KOPT-K1 (cell line): ENCODE measurements around the gene NTN1.

Experiments used
- H3K27ac ChIP-seq: fragments of 200-600 bp; sonication (generic); 2 replicates; pipeline ENCODE4 v1.5.1; 2016; ENCODE audit warnings: antibody characterized with exemption, mild to moderate bottlenecking, low read depth, low read length; ENCODE audit not compliant: poor library complexity, severe bottlenecking
- H3K36me3 ChIP-seq: fragments of 200-600 bp; sonication (generic); 2 replicates; pipeline ENCODE4 v1.5.1; 2017; ENCODE audit warnings: antibody characterized with exemption, mild to moderate bottlenecking, low read length, moderate library complexity; ENCODE audit not compliant: insufficient read depth
- H3K9me3 ChIP-seq: fragments of 200-600 bp; sonication (generic); 2 replicates; pipeline ENCODE4 v1.5.1; 2017; ENCODE audit warnings: antibody characterized with exemption, low read length, mild to moderate bottlenecking; ENCODE audit not compliant: insufficient read depth, poor library complexity, severe bottlenecking

The NTN1 gene

GRCh38 chr17:9230346-9230745 lies 209.0 kb downstream of the NTN1 start:
- Histone ChIP-seq H3K9me3 (no peaks in the 10 kb centered on the region), H3K27ac (no peak overlapping the region), H3K36me3 (no peaks in the 10 kb centered on the region)

- no peaks in the 10 kb centered on the region for H3K36me3 ChIP-seq
- no peaks in the 10 kb centered on the region for H3K9me3 ChIP-seq
- no peak overlapping the region for H3K27ac ChIP-seq
These were observed 209.6 kb downstream of the NTN1 start for GRCh38 chr17:9230861-9231260.

GRCh38 chr17:9231449-9232154 lies 210.3 kb downstream of the NTN1 start:
- Histone ChIP-seq H3K36me3 (no peaks in the 10 kb centered on the region), H3K9me3 (no peaks in the 10 kb centered on the region), H3K27ac (no peak overlapping the region)

DNA sequence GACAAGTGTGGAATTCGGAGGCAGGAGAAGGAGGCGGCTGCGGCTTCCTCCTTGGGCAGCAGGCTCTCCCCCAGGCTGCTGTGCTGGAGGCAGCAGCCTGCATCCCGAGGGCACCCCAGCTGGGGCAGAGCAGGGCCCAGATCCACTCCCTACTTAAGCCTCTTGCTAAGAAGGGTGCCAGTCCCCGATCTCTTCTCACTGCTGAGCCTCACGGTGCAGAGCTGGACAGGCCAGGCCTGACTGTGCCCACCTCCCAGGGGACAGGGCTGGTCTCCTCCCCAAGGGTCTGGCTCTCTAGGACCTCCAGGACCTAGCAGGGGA lies 210.8 kb downstream of the NTN1 start:
- H3K36me3 ChIP-seq: no peaks in the 10 kb centered on the region
- no peak overlapping the region for H3K27ac ChIP-seq
- no peaks in the 10 kb centered on the region for H3K9me3 ChIP-seq

GRCh38 chr17:9232591-9233270 lies 211.4 kb downstream of the NTN1 start:
- Histone ChIP-seq H3K27ac (no peak overlapping the region), H3K36me3 (no peaks in the 10 kb centered on the region), H3K9me3 (no peaks in the 10 kb centered on the region)

- H3K27ac ChIP-seq: no peak overlapping the region
- H3K36me3 ChIP-seq: no peaks in the 10 kb centered on the region
- no peaks in the 10 kb centered on the region for H3K9me3 ChIP-seq
These were observed 211.9 kb downstream of the NTN1 start for GRCh38 chr17:9233271-9233599.

GRCh38 chr17:9233761-9234160 lies 212.5 kb downstream of the NTN1 start:
- H3K36me3 ChIP-seq: no peaks in the 10 kb centered on the region
- no peaks in the 10 kb centered on the region for H3K9me3 ChIP-seq
- H3K27ac ChIP-seq: no peak overlapping the region

- H3K9me3 ChIP-seq: no peaks in the 10 kb centered on the region
- H3K36me3 ChIP-seq: no peaks in the 10 kb centered on the region
- H3K27ac ChIP-seq: no peak overlapping the region
These were observed 213.2 kb downstream of the NTN1 start for GRCh38 chr17:9234389-9234945.

DNA sequence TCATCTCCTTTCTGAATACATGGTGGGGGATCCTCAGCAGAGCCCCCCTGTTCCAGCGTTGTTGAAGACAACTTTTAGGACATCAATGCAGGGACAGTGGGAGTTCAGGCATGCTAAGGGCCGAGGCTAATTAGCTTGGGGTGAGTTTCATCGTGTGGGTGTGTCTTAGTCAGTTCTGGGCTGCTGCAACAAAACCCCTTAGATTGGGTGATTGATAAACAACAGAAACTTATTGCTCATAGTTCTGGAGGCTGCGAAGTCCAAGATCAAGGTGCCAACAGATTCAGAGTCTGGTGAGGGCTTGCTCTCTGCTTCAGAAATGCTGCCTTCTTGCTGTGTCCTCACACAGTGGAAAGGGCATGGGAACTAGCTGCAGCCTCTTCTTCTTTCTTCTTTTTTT lies 214.0 kb downstream of the NTN1 start:
- Histone ChIP-seq H3K27ac (no peak overlapping the region), H3K9me3 (no peaks in the 10 kb centered on the region), H3K36me3 (no peaks in the 10 kb centered on the region)

DNA sequence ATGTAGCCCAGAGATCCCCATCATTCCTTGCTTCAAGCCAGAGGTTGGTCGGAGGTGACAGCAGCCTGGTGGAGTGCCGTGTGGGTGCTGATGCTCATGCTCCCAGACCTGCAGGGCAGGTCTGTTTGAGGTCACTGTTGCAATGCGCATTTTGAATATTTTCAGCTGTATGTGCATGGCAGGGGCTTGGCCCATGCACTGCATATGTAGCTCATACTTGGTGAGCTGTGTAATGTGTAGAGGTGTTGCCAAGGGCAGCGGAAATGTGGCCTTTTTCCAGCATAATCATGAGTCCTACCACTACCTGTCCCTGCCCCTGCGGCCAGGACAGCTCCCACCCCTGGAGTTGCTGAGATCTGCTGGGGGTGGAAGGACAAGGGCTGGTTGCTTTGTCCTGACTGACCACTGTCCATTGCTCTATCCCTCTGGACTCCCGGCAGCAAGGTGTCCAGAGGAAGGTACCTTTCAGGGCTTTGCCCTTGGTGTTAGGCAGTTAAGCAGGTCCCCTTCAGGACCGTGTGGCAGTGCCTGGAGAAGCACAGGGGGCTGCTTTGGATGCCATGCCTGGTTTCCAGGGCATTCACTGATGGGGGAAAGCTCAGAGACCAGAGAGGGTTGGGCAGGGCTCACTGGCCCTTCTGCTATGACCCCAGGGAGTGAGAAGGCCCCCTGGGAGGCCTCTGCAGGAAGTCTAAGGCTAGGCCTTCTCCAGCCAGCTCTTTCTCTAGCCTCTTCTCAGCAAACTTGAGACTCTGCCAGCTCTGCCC lies 215.2 kb downstream of the NTN1 start:
- Histone ChIP-seq H3K36me3 (no peaks in the 10 kb centered on the region), H3K27ac (no peak overlapping the region), H3K9me3 (no peaks in the 10 kb centered on the region)

GRCh38 chr17:9237053-9237410 lies 215.7 kb downstream of the NTN1 start:
- Histone ChIP-seq H3K36me3 (no peaks in the 10 kb centered on the region), H3K9me3 (no peaks in the 10 kb centered on the region)

GRCh38 chr17:9237661-9238301 lies 216.5 kb downstream of the NTN1 start:
- Histone ChIP-seq H3K27ac (no peak overlapping the region), H3K36me3 (no peaks in the 10 kb centered on the region), H3K9me3 (no peaks in the 10 kb centered on the region)

More at GRCh38 chr17:9237053-9237410, 215.7 kb downstream of the NTN1 start:
- H3K27ac ChIP-seq: no peak overlapping the region

GRCh38 chr17:9238340-9239245 lies 217.3 kb downstream of the NTN1 start:
- Histone ChIP-seq H3K36me3 (no peaks in the 10 kb centered on the region), H3K27ac (no peak overlapping the region), H3K9me3 (no peaks in the 10 kb centered on the region)

- Histone ChIP-seq H3K27ac (no peak overlapping the region), H3K36me3 (no peaks in the 10 kb centered on the region), H3K9me3 (no peaks in the 10 kb centered on the region)
These were observed 218.0 kb downstream of the NTN1 start for GRCh38 chr17:9239246-9239792.
